ENCODE results near the gene PKD2L2. TPM values are rescaled to one million over a fixed set of nuclear protein-coding genes. Genes with fewer than 3 reads are reported as not detected.

The PKD2L2 gene
- total and polyA plus RNA-seq, 4 donors, result 0.08 TPM; not detected in 3

GRCh38 chr5:137916923-137917322, 27.7 kb downstream of the PKD2L2 start:
- no peak overlapping the region for H3K27ac ChIP-seq (ENCODE audit: low read depth in 1 of 2, low read length in 2 of 2)
- H3K4me1 ChIP-seq (ENCODE audit: control insufficient read depth in 4 of 4, insufficient read depth in 4 of 4, low read length in 3 of 4), result no peaks in the 10 kb centered on the region
- TF ChIP-seq FOXA1 (IDR thresholded peaks at IDR 0.05) (no peak), REST (IDR thresholded peaks at IDR 0.05) (no peak), ZBTB33 (IDR thresholded peaks at IDR 0.05) (no peak), EGR1 (IDR thresholded peaks at IDR 0.05; ENCODE audit: low read depth in 2 of 2) (no peak)
- no peaks in the 10 kb centered on the region for H3K27me3 ChIP-seq (ENCODE audit: control insufficient read depth in 4 of 4, insufficient read depth in 4 of 4, low read length in 3 of 4)
- DNase-seq (ENCODE audit: low spot score), result no peak
- H3K36me3 ChIP-seq (ENCODE audit: control insufficient read depth in 4 of 4, insufficient read depth in 3 of 4, low read depth in 1 of 4, low read length in 3 of 4), result no peaks in the 10 kb centered on the region
- no peak overlapping the region for H3K9ac ChIP-seq (ENCODE audit: low read depth in 1 of 2, low read length in 2 of 2)
- H3K9me3 ChIP-seq (ENCODE audit: control insufficient read depth in 4 of 4, low read length in 3 of 4), result peaks cover 0 to 4% (median 3%) of the 10 kb centered on the region in 4 donors
- WGBS, result 92% methylated on average over 1 of the region's 1 CpG
- no peak overlapping the region for H3K4me3 ChIP-seq (ENCODE audit: low read depth in 1 of 3, low read length in 3 of 3)

GRCh38 chr5:137921931-137922330, 32.7 kb downstream of the PKD2L2 start:
- Histone ChIP-seq H3K36me3 (ENCODE audit: control insufficient read depth in 4 of 4, insufficient read depth in 3 of 4, low read depth in 1 of 4, low read length in 3 of 4) (no peaks in the 10 kb centered on the region), H3K4me1 (ENCODE audit: control insufficient read depth in 4 of 4, insufficient read depth in 4 of 4, low read length in 3 of 4) (no peaks in the 10 kb centered on the region), H3K4me3 (ENCODE audit: low read depth in 1 of 3, low read length in 3 of 3) (no peak overlapping the region), H3K9ac (ENCODE audit: low read depth in 1 of 2, low read length in 2 of 2) (no peak overlapping the region), H3K27me3 (ENCODE audit: control insufficient read depth in 4 of 4, insufficient read depth in 4 of 4, low read length in 3 of 4) (no peaks in the 10 kb centered on the region), H3K27ac (ENCODE audit: low read depth in 1 of 2, low read length in 2 of 2) (no peak overlapping the region), H3K9me3 (ENCODE audit: control insufficient read depth in 4 of 4, low read length in 3 of 4) (no peaks in the 10 kb centered on the region)
- TF ChIP-seq NR2F2 (IDR thresholded peaks at IDR 0.05) (no peak), CTCF (IDR thresholded peaks at IDR 0.05; ENCODE audit: low read depth, low read length, missing input control) (no peak), JUND (IDR thresholded peaks at IDR 0.05) (no peak), REST (IDR thresholded peaks at IDR 0.05) (no peak), MAX (IDR thresholded peaks at IDR 0.05) (no peak), RXRA (IDR thresholded peaks at IDR 0.05) (no peak), YY1 (IDR thresholded peaks at IDR 0.05) (no peak), FOXA1 (IDR thresholded peaks at IDR 0.05) (no peak), HNF4G (IDR thresholded peaks at IDR 0.05) (no peak), HNF4A (conservative IDR thresholded peaks at IDR 0.05) (no peak), ZBTB33 (IDR thresholded peaks at IDR 0.05) (no peak), ATF3 (IDR thresholded peaks at IDR 0.05) (no peak), SP1 (IDR thresholded peaks at IDR 0.05) (no peak), RAD21 (IDR thresholded peaks at IDR 0.05) (no peak), EGR1 (IDR thresholded peaks at IDR 0.05; ENCODE audit: low read depth in 2 of 2) (no peak), GABPA (IDR thresholded peaks at IDR 0.05 in 1 of 2, conservative IDR thresholded peaks at IDR 0.05 in 1 of 2) (no peak)
- no peak for DNase-seq (ENCODE audit: low spot score)
- WGBS, result 80% methylated on average over 3 of the region's 3 CpGs

Data from liver (tissue), 9 donors.